ENCODE measurements around the gene FAM83D.

DNA sequence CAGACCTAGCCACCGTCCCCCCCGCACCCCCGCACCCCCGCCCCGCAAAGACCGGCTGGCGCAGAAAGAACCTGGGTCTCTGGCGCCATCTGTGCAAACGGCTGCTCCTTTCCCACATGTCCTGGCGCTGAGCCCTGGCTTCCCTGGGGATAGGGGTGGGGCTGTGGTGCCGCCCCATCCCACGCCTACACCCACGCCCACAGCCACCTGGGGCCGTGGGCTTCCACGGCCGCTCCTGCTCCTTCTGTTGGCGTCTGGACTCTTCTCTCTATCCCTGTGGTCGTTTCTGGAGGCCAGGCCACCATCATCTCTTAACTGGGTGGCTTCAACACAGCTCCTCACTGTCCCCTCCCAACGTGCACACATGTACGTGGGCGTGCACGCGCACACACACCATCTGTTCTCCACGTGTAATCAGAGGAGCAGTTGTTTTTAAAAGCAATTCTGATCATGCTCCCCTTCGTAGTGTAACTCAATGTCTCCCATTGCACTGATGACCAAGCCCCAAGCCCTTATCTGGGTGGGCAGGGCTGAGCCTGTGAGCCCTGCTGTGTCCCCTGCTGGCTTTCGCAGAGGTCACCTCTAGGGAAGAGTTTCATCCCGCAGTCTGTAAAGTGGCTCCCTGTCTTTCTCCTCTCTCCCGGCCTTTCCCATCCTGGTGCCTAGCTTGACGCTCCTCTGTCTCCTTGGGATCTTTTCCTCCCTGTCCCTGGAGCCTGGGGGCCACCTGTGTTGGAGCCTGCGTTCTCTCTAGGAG lies 31.9 kb upstream of the FAM83D start:
- TF ChIP-seq, protein P1, sequence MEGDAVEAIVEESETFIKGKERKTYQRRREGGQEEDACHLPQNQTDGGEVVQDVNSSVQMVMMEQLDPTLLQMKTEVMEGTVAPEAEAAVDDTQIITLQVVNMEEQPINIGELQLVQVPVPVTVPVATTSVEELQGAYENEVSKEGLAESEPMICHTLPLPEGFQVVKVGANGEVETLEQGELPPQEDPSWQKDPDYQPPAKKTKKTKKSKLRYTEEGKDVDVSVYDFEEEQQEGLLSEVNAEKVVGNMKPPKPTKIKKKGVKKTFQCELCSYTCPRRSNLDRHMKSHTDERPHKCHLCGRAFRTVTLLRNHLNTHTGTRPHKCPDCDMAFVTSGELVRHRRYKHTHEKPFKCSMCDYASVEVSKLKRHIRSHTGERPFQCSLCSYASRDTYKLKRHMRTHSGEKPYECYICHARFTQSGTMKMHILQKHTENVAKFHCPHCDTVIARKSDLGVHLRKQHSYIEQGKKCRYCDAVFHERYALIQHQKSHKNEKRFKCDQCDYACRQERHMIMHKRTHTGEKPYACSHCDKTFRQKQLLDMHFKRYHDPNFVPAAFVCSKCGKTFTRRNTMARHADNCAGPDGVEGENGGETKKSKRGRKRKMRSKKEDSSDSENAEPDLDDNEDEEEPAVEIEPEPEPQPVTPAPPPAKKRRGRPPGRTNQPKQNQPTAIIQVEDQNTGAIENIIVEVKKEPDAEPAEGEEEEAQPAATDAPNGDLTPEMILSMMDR (IDR thresholded peaks at IDR 0.05) = no peak
- TF ChIP-seq POLR2AphosphoS5 (IDR thresholded peaks at IDR 0.05) = no peak
- no peak for TF ChIP-seq POLR2A (IDR thresholded peaks at IDR 0.05)

Data from sigmoid colon (tissue), 4 donors.